Head of caudate nucleus (tissue), 42 donors: ENCODE measurements around the gene SHTN1.

Experiments
- DNase-seq, 42 donors: peaks; one replicate each; pipeline versions ENCODE4 v3.0.0 to v3.0.0-alpha.2; 2020 to 2021; ENCODE audit warnings: mixed read lengths in 7 of 42
- intact Hi-C: fragments of 100-400 bp; cut with DNase I; formaldehyde crosslinking; loops from one replicate; pipeline ENCODE4 v1.15.0; 2022

SHTN1 gene

GRCh38 chr10:116848944-116849247 is 156.1 kb downstream of the SHTN1 start:
- intact Hi-C loops: no loop called here
- peak in 6 of 42 donors; percentile 8 to 50 (median 16) for DNase-seq

GRCh38 chr10:116848032-116848943 is 156.7 kb downstream of the SHTN1 start:
- intact Hi-C loops: no loop called here
- DNase-seq: no peak

- intact Hi-C loops: no loop called here
Measured at GRCh38 chr10:116845823-116846222, 159.2 kb downstream of the SHTN1 start.

GRCh38 chr10:116840389-116841075 is 164.5 kb downstream of the SHTN1 start:
- DNase-seq: no peak
- intact Hi-C loops: no loop called here

More at GRCh38 chr10:116845823-116846222, 159.2 kb downstream of the SHTN1 start:
- DNase-seq: no peak

GRCh38 chr10:116838143-116838725 is 166.8 kb downstream of the SHTN1 start:
- intact Hi-C loops: no loop called here
- DNase-seq: no peak

GRCh38 chr10:116836902-116837523 is 168.0 kb downstream of the SHTN1 start:
- peak in 1 of 42 donors; percentile 9 for DNase-seq
- intact Hi-C loops: no loop called here

GRCh38 chr10:116836083-116836482 is 168.9 kb downstream of the SHTN1 start:
- DNase-seq: peak in 1 of 42 donors; percentile 16

GRCh38 chr10:116835658-116836057 is 169.3 kb downstream of the SHTN1 start:
- peak in 12 of 42 donors; percentile 4 to 70 (median 30) for DNase-seq
- intact Hi-C loops: no loop called here

More at GRCh38 chr10:116836083-116836482, 168.9 kb downstream of the SHTN1 start:
- intact Hi-C loops: no loop called here

- peak in 9 of 42 donors; percentile 6 to 52 (median 23) for DNase-seq
- intact Hi-C loops: no loop called here
Measured at GRCh38 chr10:116833986-116834985, 170.7 kb downstream of the SHTN1 start.

GRCh38 chr10:116831790-116832189 is 173.2 kb downstream of the SHTN1 start:
- intact Hi-C loops: no loop called here
- peak in 1 of 42 donors; percentile 20 for DNase-seq
